ENCODE results near the gene MRPS9. TPM values are rescaled to one million over a fixed set of nuclear protein-coding genes. Genes with fewer than 3 reads are reported as not detected.

Gene MRPS9
- total RNA-seq, 1 experiment from 2014 or later = 49.7 TPM

GRCh38 chr2:105068387-105068786 is 30.5 kb downstream of the MRPS9 start:
- no peaks in the 10 kb centered on the region for H3K4me1 ChIP-seq (ENCODE audit: control insufficient read depth in 1 of 2, insufficient read depth in 2 of 2, low read length in 2 of 2)
- H3K9me2 ChIP-seq (ENCODE audit: insufficient read depth) = no peaks in the 10 kb centered on the region
- no peak overlapping the region for H3K4me3 ChIP-seq (replicated peaks in 1 of 2; ENCODE audit: low read depth in 1 of 2, low read length in 2 of 2)
- no peak overlapping the region for H3K4me2 ChIP-seq (ENCODE audit: low read length)
- H3K27me3 ChIP-seq (ENCODE audit: insufficient read depth, low read length) = no peaks in the 10 kb centered on the region
- ATAC-seq (no peak), DNase-seq (ENCODE audit: low read depth, low spot score) (no peak)
- RAD21 ChIA-PET (ENCODE audit: low non-redundant PET in 1 of 2, low total read pairs in 2 of 2, uncharacterized antibody in 2 of 2, unreplicated experiment in 2 of 2) = no interaction called here
- intact Hi-C loops (cut with micrococcal nuclease) = no loop called here
- BruUV-seq (replicated peaks) = no TSS peak
- H3K27ac ChIP-seq (ENCODE audit: low read depth, low read length) = no peak overlapping the region
- POLR2A ChIA-PET = no interaction called here
- no peak overlapping the region for H2AFZ ChIP-seq (ENCODE audit: low read depth, low read length, poor library complexity, severe bottlenecking)
- peaks cover 16% of the 10 kb centered on the region for H3K79me2 ChIP-seq (ENCODE audit: insufficient read depth, low read length)
- H3K9ac ChIP-seq (ENCODE audit: low read length) = no peak overlapping the region
- no peaks in the 10 kb centered on the region for H3K36me3 ChIP-seq (ENCODE audit: control insufficient read depth in 1 of 2, insufficient read depth in 2 of 2, low read length in 2 of 2)
- TF ChIP-seq SIN3A (IDR thresholded peaks at IDR 0.05; ENCODE audit: low read depth) (no peak), EGR1 (IDR thresholded peaks at IDR 0.05; ENCODE audit: low read depth) (no peak), CEBPB (IDR thresholded peaks at IDR 0.05; ENCODE audit: low read depth) (no peak), CBX3 (IDR thresholded peaks at IDR 0.05; ENCODE audit: low read depth) (no peak), ZNF274 (IDR thresholded peaks at IDR 0.05; ENCODE audit: low read depth, low read length) (no peak), EZH2 (IDR thresholded peaks at IDR 0.05) (no peak), SP1 (IDR thresholded peaks at IDR 0.05; ENCODE audit: low read depth) (no peak), FOSL1 (IDR thresholded peaks at IDR 0.05; ENCODE audit: low read depth) (no peak), YY1 (IDR thresholded peaks at IDR 0.05; ENCODE audit: extremely low read depth, insufficient replicate concordance, low read depth, low read length) (no peak), POLR2AphosphoS5 (IDR thresholded peaks at IDR 0.05; ENCODE audit: low read depth, low read length) (no peak), MAX (IDR thresholded peaks at IDR 0.05) (no peak), ZFX (IDR thresholded peaks at IDR 0.05) (no peak), ELF1 (IDR thresholded peaks at IDR 0.05; ENCODE audit: borderline replicate concordance, low read depth) (no peak), JUND (IDR thresholded peaks at IDR 0.05) (no peak)
- TF ChIP-seq, protein P1, sequence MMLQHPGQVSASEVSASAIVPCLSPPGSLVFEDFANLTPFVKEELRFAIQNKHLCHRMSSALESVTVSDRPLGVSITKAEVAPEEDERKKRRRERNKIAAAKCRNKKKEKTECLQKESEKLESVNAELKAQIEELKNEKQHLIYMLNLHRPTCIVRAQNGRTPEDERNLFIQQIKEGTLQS (IDR thresholded peaks at IDR 0.05) = no peak
- no peaks in the 10 kb centered on the region for H3K9me3 ChIP-seq (ENCODE audit: control insufficient read depth in 1 of 2, insufficient read depth in 1 of 2, low read depth in 1 of 2, low read length in 2 of 2)
- CTCF ChIA-PET = no interaction called here
- H4K20me1 ChIP-seq (ENCODE audit: insufficient read depth) = no peaks in the 10 kb centered on the region
